ENCODE results near the gene RCAN2.
"Not testable (repeated sequence)": the region's sequence is repeated elsewhere in the genome, so short reads cannot be mapped to it uniquely, and the experiment has no call there.

RCAN2 gene

DNA sequence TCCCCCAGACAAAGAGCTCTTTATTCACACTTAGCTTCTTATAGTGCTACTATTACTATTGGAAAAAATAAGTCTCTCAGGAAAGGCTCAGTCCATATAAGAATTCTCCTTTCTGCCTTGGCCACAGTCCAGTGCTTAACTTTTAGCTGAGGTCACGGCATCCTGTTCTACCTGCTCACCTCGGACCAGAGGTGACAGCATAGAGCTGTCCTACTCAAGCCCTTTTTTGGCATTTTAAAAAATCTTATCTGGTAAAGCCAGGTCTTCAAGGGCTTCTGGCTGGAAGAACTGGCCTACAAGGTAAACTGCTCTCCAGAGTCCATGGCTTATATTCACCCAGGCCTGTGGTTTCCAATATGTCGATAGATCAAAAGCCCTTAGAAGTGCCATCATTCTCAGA lies 109.7 kb downstream of the RCAN2 start:
- no peak for DNase-seq

DNA sequence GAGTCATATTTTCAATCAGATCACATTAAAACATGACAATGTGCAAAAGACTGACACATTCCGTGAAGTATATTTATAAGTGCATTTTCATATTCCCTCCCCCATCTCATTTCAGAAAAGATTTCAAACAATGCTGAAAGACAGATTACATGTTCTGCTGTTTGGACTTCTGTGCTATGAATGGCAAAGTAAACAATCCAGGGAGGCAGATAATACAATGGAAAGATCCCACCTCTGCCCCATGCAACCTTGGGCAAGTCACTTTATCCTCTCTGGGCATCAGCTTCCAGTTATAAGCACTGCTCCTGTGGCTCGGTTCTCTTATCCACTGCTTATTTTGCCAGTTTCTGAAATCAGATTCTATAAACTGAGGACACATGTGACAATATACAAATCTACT lies 110.2 kb downstream of the RCAN2 start:
- DNase-seq = no peak

GRCh38 chr6:46380152-46380807 lies 111.0 kb downstream of the RCAN2 start:
- DNase-seq = no peak

- DNase-seq = no peak
Observed at GRCh38 chr6:46378882-46379416, 112.3 kb downstream of the RCAN2 start.

DNA sequence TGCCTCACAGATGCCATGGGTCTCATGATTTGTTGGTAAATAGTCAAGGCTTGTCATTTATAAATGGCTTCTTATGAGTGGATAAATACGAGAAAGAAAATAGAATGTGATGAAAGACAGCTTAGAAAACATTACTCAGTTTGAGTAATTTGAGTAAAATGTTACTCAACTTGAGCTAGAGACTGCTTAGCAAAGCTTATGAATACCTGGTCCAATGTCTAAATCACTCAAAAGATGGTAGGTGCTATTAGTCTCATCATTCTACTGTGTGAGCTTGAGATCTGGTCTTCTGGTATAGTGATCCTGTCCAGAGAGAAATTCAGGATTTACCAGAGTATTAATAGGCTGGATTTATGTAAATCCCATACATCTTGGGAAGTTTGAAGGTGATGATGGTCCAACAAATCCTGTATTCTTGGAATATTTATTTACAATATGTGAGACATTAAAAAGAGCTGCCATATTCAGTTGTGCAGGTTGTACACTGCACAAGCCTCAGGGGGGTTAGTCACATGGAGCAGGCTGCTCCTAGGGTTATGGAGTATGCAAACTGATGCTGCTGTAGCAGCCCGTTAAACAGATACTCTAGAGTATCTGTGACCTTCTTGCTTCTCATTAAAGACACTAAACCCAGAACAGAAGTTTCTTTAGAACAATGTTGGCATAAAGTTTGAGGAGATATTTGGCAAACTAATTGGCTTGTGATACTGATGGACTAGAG lies 112.9 kb downstream of the RCAN2 start:
- DNase-seq = no peak

DNA sequence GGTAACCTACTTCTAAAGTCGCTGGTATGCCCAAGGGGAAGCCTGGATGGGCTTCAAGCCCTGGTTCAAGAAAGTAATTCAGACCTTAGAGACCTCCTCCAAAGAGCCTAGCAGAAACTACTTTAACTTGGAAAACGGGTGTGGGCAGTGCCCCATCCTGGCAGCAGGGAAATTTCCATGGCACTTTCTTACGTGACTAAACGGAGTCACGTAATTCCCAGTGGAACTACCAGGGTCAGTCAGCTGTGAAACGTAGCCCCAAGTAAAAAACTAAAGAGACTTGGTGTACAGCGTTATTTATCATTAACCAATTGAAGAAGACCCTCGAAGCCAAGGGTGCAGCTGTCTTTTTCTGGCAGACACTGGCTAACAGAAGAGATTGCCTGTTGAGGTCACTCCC lies 114.0 kb downstream of the RCAN2 start:
- DNase-seq = no peak

DNA sequence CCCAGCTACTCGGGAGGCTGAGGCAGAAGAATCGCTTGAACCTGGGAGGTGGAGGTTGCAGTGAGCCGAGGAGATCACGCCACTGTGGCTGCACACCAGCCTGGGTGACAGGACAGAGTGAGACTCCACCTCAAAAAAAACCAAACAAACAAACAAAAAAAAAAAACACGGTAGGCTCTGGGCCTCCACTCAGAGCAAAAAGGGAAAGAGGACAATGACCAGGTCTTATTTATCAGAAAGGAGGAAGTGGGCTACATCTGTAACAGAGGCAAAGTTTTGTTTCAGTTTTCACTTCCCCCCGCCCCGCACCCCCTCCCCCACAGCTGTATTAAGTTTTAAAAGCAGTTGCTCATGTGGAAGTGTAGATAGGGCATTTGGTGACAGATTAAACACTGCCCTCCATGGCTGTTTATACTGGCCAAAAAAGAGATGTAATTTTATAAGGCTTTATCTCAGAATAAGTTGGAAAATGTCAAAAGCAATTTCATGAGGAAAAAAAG lies 114.6 kb downstream of the RCAN2 start:
- no peak for DNase-seq

GRCh38 chr6:46370622-46371021 lies 120.6 kb downstream of the RCAN2 start:
- DNase-seq = no peak

DNA sequence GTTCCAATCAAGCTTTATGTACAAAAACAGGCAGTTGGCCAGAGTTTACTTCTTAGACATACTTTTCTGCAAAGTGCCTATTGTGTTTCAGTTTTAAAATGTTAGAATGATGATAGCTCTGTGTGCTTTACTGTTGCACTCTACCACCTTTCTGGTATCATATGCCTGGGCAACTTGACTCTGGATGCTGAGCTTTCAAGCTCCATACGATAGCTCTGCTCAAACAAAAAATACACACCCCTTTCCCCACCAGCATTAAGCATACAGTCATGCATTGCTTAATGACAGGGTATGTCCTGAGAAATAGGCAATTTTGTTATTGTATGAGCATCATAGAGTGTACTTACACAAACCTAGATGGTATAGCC lies 123.1 kb downstream of the RCAN2 start:
- no peak for DNase-seq

- no peak for DNase-seq
Observed at GRCh38 chr6:46367354-46368168, 123.7 kb downstream of the RCAN2 start.

DNA sequence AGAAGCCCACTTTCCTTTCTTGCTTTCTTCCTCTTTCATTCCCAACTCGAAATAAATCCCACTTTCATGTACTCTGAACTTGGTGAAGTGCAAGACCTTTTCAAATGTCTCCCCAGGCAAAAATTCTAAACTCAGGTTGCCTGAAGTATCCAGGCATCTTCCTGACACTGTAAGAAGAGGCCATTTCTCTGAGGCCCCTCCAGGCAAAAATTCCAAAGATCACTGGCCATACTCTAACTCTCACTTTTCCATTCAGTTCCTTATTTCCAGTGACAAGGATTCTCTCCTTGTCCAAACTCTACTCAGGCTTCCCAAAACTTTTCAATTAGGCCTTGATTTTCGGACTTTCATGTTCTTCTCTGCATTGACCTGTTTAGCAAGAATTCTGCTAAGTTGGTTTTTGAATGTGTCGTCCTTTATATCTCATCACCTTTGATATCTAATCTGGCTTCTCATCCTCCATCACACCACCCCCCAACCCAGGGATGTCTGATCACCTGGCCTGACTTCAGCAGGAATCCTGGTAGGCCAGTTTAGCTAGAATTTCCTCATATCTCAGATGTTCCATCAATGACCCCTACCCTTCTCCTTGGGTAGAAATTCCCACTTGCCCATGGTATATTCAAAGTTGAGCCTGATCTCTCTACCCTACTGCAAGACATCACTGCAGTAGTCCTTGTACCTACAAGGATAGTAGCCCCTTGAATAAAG lies 124.9 kb downstream of the RCAN2 start:
- DNase-seq = no peak

DNA sequence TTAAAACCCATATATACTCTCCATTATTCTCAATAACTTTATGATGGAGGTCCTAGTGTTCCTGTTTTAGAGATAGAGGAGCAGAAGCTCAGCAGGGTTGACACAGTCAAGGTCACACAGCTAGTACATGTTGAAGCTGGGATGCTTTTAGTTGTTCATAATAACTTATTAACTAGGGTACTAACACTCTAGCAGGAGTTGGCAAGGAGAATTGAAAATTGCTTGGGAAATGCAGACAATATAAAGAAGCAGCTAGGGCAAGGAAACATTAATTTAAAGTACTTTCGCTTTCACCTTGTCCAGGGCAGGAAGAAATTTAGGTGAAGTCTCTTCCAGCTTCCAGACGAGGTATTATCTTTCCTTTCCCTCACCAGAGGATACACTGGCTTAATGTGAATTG lies 133.7 kb downstream of the RCAN2 start:
- no peak for DNase-seq

DNA sequence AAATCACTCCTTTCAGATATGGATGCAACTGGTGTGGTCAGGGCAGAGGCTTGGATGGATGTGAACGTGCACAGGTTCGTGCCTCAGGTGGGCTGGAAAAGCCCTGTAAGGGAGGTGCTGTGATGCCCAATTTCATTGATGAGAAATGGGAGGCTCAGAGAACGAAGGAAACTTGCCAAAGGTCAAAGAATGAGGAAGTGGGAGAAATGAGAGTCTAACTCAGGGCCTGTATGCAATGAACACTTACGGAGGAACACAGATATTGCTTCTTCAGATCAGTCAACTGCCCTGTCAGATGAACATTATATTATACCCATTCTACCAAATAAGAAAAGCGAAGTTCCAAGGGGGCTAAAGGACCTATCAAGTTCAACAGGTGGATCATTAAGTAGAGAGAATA lies 134.7 kb downstream of the RCAN2 start:
- DNase-seq = no peak

- no peak for DNase-seq
Observed at GRCh38 chr6:46353528-46353927, 137.7 kb downstream of the RCAN2 start.

DNA sequence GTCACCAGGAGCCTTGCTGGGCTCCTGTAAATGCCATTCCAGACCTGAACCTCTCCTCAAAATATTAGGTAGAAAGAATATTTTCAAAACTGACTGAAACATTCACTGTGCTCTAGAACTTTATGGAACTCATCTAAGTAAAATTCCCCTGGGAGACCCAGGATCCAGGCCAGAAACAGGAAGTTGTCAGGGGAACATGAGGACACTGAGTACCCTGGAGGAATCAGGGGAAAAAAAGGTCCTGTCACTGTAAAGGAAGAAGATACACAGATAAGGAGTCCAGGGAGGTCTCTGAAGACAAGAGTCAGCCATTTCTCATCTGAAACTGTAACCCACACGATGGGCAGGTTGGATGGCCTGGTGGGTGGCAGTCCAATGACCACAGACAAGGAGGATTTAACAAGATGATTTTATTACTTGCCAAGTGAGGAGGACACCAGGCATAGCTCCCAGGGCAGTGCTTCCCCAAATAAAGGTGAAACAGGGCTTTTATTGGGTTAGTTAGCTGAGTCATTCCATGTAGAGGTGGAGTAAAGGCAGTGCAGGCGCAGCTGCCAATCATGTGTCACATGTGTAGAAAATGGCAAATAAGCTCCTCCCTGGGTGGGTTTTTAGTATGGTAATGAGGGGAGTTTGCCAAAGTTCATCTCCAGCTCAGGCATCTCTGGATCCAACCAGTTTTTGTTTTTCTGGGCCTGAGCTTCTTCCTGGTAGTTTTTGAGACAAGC lies 138.5 kb downstream of the RCAN2 start:
- no peak for DNase-seq

DNA sequence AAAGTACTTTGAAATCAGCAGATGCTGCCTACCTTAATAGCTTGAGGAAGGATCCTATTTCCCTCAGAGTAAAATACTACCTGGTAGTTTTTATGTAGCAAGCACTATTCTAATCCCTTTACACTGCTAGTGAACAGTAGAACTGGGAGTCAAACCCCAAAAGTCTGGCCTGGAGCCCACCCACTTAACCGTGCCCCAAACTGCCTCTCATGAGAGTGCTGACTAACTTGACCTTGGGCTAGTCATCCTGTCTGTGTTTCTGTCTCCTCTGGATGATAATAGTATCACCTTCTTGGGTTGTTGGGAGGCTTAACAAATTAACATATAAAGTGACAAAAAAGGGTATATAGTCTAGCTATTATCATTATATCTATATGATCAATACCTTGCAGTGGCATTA lies 140.5 kb downstream of the RCAN2 start:
- no peak for DNase-seq

DNA sequence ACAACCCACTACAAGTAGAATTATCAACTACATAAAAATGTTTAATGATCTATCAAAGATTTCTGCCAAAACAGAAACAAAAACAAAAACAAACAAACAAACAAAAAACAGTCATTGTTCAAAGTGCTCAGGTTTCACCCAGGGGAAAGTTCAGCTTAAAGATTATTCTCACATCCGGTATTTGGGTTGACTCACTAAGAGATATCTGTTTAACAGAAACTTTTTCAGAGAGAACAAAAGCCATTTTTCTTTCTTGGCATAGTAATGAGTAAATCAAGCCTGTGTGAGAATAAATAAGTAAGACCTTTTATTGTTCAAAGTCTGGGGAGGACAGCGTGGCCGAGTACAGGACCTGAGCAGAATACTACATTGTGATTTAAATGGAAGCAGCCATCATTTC lies 143.6 kb downstream of the RCAN2 start:
- no peak for DNase-seq

DNA sequence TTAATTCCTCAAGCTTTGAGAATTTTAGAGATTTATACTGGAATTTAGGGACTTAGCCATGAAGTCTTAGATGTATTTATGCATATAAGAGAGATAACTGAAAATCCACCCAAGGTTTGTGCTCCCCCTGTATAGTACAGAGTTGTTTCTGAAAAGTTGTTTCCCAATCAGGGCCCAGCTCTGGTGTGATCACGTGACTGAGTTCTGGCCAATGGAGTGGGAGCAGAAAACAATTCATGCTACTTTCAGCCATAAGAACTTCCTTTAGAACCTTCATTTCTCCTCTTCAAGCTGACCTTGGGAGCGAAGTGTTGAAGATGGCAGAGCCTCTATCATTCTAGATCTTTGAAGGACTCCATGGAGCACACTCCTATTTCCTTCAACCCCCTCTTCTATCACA lies 151.0 kb downstream of the RCAN2 start:
- no peak for DNase-seq

- DNase-seq = no peak
Observed at GRCh38 chr6:46338131-46338530, 153.1 kb downstream of the RCAN2 start.

- no peak for DNase-seq
Observed at GRCh38 chr6:46334442-46334841, 156.8 kb downstream of the RCAN2 start.

GRCh38 chr6:46333481-46333880 lies 157.8 kb downstream of the RCAN2 start:
- DNase-seq = no peak

GRCh38 chr6:46332448-46332847 lies 158.8 kb downstream of the RCAN2 start:
- DNase-seq = not testable (repeated sequence)
